HUDEP-2 (cell line): ENCODE results near the gene CORO7.
"Not testable (repeated sequence)": the region's sequence is repeated elsewhere in the genome, so short reads cannot be mapped to it uniquely, and the experiment has no call there.

Experiments used
- DNase-seq, 76 experiments: peaks; one replicate each; lab custom pipeline; 2025; ENCODE audit not compliant: unreplicated experiment in 76 of 76; lab: John Stamatoyannopoulos, UW

CORO7 gene

DNA sequence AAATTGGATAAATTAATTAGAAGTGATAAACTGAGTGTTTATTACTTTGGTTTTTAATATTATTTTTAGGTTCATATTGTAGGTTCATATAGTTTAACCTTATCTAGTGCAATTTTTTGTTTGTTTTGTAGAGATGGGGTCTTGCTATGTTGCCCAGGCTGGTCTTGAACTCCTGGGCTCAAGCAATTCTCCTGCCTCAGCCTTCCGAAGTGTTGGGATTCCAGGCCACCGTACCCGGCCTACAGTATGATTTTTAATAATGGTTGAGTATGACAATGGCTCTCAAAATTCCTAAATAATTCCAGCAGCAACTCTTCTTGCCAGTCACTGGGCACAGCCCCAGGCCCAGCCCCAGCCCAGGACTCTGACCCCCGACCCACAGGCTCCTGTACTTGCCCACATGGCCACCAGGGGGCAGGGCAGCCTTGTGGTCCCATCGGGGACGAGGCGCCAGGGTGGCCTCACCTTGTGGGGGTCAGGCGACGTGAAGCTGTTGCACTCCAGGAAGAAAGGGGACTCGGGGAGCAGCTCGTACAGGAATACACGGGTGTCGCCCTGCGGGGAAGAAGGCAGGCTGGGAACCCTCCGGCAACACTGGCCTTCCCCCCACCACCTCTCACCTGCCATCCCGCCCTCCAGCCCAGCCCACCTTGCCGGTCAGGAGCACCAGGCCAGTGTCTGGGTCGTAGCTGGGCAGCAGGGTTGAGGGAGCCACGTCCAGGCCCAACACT lies 57.4 kb downstream of the CORO7 start:
- DNase-seq, result peak in 41 of 76 experiments; percentile 8 to 69 (median 31)

DNA sequence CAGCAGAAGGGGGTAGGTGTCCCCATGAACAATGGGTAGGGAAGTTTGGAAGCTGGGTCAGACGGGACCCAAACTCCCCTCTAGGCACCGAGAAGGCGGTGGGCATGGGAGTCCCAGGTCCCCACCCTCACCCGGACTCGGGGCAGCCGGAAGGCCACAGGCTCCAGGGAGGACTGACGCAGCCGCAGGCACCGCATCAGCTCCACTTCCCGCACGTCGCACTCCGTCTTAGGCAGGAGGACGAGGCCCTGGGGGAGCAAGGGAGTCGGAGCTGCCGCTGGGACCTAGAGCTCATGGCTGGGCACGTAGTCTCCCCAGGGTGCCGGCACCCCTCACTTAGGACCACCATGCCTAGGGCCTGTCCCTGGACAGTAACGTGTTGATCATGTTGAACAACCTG lies 58.2 kb downstream of the CORO7 start:
- no peak for DNase-seq

DNA sequence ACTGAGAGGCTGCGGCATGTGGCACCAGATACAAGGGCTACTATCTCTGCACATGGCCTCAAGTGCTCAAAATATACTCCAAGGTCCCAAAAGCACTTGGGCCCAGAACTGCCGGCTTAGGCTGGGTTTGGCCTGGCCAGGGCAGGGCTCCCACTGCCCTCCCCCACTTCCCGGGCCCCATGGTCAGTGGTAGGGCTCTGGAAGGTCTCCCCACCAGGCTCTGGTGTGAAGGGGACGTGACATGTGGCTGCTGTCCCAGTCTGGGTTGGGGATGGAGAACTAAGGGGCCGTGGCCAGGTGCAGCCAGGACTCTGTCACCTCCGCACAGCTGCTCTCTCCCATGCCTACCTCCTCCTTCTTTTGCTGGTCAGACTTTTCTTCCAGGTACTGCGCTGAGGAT lies 59.6 kb downstream of the CORO7 start:
- no peak for DNase-seq

DNA sequence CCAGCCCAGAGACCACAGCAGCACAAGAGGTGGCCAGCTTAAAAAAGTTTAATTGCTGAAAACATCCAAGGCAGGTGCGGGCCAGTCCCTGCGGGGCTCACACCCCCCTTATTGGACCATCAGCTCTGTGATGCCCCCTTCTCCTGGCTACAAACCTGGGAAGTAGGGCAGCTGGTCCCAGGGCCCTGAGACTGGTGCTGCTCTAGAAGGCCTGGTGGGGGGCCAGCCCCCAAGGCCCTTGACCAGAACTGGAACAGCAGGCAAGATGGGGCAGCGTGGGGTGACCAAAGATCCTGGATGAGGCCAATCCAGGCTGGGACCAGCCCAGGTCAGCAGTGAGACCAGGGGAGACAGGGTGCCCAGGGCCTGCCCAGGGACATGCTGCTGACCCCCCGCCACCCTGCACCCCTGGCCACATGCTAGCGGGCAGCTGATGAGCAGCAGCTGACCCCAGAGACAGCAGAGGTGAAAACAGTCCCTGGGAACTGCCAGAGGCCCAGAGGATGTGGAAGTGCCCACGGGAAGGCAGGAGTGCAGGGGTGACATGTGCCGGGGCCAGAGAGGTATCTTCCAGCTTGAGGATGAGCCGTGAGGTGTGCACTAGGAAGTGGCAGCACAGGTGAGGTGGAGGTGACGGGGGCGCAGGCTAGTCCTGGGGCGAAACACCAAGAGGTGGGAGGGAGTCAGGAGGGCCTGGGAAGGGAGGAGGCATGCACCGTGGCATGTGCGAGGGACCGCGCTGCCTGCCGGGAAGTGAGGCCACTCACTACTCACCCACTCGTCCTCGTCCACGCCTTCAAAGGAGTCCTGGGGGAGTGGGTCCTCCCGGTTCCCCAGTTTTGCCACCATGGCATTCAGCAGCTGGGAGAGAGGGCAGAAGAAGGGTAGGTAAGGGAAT lies 61.6 kb downstream of the CORO7 start:
- no peak for DNase-seq

DNA sequence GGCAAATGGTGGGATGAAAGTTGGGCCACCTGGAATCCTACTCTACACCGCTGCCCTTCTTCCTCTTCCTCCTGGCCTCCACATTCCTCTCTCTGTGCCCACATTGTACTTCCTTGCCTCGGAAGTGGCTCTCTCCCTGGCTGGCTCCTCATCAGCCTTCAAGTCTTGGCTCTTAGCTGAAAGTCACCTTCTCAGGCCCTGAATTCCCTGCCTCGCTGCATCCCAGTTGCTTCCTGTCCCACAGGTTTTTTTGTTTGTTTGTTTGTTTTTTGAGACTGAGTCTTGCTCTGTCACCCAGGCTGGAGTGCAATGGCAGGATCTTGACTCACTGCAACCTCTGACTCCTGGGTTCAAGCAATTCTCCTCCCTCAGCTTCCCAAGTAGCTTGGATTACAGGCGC lies 62.7 kb downstream of the CORO7 start:
- DNase-seq, result no peak

DNA sequence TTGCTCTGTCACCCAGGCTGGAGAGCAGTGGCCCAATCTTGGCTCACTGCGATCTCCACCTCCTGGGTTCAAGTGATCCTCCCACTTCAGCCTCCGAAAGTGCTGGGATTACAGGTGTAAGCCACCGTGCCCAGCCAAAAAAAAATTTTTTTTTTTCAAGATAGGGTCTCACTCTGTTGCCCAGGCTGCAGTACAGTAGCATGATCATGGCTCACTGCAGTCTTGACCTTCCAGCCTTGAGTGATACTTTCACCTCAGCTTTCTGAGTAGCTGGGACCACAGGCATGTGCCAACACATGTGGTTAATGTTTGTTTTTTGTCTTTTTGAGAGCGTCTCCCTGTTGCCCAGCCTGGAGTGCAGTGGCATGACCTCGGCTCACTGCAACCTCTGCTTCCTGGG lies 63.6 kb downstream of the CORO7 start:
- DNase-seq, result no peak

DNA sequence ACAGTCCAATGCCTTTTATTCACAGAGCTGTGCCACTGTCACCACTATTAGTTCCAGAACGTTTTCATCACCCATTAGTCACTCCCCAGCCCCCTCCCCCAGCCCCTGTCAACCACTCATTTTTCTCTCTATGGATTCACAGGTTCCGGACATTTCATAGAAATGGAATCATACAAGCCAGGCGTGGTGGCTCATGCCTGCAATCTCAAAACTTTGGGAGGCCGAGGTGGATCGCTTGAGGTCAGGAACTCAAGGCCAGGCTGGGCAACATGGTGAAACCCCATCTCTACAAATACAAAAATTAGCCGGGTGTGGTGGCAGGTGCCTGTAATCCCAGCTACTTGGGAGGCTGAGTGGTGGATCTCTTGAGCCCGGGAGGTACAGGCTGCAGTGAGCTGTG lies 64.5 kb downstream of the CORO7 start:
- no peak for DNase-seq

DNA sequence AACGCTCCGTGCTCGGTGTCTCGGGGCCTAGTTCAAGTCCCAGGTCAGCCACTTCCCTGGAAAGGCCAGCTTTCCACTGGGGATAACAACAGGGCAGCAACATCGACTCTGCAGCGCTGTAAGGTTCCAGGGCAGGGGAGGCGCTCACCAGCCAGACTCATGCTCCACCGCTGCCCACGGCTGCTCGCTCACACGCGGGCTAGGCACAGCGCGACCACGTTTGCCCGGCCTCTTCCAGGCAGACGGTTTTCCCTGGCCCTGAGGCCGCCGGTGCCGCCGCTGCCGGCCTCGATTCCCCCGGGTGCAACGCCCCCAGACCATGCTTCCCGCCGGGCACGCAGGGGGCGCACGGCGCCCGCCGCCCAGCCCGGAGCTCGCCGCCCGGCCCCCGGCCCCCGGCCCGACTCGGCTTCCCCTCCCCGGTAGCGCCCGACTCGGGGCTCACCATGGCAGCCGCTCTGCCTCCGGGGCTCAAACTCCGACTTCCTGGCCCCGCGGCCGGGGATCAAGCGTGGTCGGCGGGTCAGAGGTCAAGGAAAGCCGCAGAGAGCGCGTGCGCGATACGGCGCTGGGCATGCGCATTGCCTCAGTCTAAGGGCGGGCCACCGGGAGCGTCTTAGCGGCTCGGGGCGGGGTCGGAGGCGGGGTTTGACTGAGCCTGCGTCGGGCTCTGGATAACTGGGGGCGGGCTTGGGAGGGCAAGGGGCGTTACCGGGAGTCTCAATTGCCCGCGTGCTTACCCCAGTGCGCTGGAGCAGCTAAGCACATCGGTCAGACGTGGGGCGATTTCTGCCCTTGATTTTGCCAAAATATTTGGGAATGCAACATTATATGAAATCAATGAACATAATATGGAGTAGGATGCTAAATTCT lies 65.4 kb downstream of the CORO7 start, which contains the start of gene PAM16:
Gene PAM16 (minus strand): TSS at position 535 of the 873 bp plus-strand sequence. CDS start 87 bp downstream, at position 448.
- peak in 75 of 76 experiments; percentile 26 to 98 (median 94) for DNase-seq

DNA sequence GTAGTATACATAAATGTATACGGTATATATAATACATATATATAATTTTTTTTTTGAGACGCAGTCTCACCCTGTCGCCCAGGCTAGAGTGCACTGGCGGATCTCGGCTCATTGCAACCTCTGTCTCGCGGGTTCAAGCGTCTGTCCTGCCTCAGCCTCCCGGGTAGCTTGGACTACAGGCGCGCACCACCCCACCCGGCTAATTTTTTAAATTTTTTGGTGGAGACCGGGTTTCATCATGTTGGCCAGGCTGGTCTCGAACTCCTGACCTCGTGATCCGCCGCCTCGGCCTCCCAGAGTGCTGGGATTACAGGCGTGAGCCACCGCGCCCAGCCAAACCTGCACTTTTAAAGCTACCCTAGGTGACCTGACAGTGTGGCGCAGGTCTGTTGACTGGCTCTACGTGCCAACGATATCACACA lies 66.0 kb downstream of the CORO7 start:
- peak in 4 of 76 experiments; percentile 22 to 45 (median 28) for DNase-seq

DNA sequence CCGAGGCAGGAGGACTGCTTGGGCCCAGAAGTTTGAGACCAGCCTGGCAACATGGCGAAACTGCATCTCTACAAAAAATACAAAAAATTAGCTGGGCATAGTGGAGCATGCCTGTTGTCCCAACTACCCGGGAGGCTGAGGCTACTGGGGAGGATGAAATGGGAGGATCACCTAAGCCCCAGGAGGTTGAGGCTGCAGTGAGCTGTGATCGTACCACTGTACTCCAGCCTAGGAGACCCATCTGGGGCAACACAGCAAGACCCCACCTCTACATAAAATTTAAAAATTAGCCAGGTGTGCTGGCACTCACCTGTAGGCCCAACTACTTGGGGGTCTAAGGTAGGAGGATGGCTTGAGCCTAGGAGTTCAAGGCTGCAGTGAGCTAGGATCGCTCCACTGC lies 67.1 kb downstream of the CORO7 start:
- DNase-seq, result no peak

DNA sequence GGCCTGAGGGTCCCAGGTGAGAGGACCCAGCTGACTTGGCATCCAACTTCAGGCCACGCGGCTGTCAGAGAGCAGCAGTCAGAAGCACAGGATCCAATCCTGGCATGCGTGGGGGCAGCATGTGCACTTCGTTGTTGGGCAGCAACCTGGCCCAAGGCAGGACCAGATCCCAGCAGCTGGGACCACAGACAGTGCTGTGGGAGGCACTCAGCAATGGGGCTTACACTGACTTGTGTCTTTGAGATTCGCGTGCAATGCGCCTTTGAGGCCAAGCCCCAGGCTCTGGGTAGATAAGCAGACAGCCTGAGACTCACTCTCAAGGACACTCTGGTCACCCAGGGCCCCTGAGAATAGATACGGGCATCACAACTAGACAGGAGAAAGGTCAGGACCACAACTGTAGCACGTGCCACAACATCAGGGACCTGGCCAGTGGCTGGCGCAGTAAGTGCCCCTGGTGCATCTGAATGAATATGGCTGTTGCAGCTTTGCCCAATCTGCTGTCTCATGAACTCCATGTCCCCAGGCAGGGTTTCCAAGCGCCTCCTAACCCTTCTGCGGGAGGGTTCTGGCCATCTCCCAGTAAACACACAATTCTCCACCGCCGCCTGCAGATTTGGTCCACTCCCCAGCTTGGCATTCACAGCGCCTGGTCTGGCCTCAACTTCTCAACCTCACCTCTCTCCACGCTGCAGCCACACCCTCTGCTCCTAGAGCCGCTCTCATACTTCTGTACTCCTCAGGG lies 68.5 kb downstream of the CORO7 start:
- peak in 72 of 76 experiments; percentile 46 to 92 (median 72) for DNase-seq

DNA sequence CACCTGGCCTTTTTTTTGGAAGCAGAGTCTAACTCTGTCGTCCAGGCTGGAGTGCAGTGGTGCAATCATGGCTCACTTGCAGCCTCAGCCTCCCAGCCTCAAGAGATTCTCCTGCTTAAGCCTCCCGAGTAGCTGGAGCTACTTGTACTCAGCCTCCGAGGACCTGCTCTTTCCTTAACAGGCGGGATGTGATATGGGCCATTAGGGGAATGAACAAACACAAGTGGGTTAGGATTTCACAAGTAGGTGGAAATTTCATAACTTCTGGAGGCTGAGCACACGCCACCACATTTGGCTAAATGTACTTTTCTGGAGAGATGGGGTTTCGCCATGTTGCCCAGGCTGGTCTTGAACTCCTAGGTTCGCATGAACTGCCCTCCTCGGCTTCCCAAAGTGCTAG lies 69.4 kb downstream of the CORO7 start:
- no peak for DNase-seq

DNA sequence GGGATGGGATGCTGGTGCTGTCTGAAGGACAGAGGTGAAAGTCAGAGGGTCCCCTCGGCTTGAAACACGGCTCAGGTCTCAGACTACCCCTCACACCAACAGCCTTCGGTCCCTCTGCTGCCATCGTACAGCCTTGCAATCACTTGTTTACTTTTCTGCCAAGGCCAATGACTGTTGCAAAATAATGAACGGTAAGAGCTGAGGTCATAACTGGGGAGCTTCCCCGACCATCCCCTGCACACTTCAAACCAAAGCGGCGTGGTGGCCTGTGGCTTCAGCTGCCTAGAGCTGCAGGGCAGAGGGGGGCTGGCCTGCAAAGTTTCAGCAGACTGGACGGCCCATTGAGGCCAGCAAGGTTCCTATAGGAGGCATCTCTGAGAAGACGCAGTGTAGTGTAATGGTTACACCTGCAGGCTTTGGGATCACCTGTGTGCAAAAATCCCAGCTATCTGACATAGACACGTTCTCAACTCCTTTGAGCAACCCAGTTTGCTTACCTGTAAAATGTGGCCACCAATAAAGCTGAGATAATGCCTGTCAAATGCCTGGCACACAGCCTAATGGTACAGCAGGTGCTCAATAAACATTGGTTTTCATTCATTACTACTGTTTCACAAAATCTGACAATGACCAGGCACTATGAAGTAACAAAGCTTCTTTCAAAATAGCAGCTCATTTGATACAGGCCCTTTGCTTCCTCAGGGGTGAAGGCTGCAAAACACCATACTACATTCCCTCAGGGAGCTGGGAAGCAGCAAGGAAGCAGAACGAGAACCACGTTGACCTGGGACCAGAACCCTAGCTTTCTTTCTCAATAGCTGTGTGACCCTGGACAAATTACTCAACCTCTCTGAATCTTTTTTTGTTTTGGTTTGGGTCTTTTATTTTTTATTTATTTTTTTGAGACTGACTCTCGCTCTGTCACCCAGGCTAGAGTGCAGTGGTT lies 70.3 kb downstream of the CORO7 start:
- no peak for DNase-seq

DNA sequence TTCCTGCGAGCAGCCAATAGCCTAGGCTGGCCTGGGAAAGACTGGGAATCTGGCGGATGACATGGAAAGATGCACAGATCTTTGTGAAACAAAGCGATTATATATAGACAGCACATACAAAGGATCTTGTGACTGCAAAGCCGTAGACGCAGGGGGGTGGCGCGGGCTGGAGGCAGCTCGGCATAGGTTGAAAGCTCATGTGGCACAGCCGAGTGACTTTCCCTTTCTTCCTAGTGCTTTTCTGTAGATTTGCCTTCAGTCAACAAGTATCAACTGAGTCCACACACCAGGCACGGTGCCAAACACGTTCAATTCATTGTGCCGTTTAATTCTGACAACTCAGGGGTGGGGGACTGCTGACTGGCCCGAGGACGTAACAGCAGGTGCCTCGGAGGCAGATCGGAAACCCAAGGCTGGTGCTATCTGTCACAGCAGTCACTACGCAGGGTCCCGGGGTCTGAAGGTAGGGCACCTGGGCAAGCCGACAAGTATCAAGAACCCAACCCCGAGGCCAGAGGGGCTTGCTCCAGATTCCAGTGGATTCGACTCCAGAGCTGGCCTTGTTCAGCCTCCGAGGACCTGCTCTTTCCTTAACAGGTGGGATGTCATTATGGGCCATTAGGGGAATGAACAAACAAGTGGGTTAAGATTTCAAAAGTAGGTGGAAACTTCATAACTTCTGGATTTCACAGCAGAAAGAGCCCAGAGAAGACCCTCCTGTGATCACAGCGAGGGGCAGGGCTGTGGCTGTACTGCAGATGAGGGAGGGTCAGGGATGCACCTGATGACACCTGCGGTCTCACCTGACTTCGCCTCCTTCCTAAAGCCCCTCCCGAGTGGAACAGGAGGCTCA lies 71.2 kb downstream of the CORO7 start:
- DNase-seq, result no peak

DNA sequence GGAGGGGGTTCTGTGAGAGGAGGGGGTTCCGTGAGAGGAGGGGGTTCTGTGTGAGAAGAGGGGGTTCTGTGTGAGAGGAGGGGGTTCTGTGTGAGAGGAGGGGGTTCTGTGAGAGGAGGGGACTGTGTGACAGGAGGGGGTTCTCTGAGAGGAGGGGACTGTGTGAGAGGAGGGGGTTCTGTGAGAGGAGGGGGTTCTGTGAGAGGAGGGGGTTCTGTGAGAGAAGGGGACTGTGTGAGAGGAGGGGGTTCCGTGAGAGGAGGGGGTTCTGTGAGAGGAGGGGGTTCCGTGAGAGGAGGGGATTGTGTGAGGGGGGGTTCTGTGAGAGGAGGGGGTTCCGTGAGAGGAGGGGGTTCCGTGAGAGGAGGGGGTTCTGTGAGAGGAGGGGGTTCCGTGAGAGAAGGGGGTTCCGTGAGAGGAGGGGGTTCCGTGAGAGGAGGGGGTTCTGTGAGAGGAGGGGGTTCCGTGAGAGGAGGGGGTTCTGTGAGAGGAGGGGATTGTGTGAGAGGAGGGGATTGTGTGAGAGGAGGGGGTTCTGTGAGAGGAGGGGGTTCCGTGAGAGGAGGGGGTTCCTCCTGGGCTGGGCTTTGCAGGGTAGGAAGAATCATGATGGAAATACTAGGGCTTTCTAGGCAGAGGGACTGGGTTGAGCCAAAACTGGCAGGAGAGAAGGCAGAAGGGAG lies 72.0 kb downstream of the CORO7 start:
- not testable (repeated sequence) for DNase-seq

DNA sequence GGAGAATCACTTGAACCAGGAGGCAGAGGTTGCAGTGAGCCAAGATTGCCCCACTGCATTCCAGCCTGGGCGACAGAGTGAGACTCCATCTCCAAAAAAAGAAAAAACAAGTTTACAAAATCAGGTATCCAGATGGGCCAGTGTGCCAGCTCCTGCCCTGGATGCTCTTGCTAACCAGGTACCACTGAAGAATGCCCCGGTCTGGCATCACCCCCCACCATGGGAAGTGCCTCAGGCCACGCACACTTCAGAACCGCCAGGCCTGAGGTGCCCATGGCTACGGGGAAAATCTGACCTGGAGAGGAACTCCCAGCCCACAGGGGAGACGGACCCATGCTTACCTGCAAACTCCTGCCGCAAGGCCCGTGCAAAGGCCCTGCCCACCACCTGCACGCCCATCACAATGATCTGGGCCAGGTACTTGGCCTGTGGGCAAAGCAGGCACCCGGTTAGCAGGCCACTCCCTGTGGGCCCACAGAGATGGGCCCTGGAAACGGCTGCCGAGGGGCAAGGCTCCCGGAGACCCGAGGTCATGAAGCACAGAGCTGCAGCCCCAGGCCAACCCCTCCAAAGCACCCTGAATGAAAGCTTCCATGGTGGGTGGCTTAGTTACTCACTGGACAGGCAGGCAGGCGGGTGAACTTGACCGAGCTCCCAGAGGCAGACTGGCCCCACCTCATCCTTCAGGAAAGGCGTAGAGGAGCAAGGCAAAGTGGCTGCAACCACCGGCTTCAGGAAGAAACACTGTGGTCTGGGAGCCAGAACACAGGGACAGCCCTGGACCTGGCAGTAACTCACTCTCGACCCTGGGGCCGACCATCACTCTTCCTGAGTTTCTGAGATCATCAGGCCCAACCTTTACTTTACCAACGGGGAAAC lies 73.3 kb downstream of the CORO7 start:
- DNase-seq, result no peak

DNA sequence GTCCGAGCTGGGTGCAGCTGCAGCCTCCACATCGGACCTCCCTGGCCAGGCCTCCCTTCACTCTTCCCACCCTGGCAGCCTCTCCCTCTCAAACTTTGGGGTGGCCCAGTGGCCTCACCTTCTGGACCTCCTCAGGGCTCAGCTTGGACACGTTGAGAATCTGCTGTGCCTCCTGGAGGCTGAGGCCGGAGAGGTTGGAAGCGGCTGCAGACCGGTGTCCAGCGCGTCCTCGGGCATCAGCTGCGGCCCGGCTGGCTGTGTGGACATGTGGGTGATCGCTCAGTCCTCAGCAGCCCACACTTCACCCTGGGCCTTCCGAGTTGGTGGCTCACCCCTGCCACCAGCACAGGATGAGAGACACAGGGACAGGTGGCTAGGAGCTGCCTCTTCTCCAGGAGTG lies 75.1 kb downstream of the CORO7 start:
- DNase-seq, result no peak
